Aorta (tissue), 5 donors: ENCODE data around the gene SMARCC2. TPM values are rescaled to one million over a fixed set of nuclear protein-coding genes. Genes with fewer than 3 reads are reported as not detected.
A peak's percentile ranks its signal among the peaks of the same experiment; 100 is the strongest.

Experiments
- ATAC-seq: fragments of 200-7000 bp; cut with Tn5 transposase; one replicate; pipeline ENCODE4 v1.9.1; 2022; ENCODE audit warnings: moderate library complexity; ENCODE audit not compliant: low FRiP score
- DNase-seq, 2 donors: peaks; one replicate each; pipeline ENCODE4 v3.0.0-alpha.2; 2020
- H3K27ac ChIP-seq, 2 donors: one replicate each; pipeline ENCODE4 v1.5.1; 2013; ENCODE audit warnings: low read length in 2 of 2, mild to moderate bottlenecking in 2 of 2, moderate library complexity in 2 of 2, control low read depth in 1 of 2, inconsistent platforms in 1 of 2, low read depth in 1 of 2
- H3K27me3 ChIP-seq, 2 donors: one replicate each; pipeline ENCODE4 v1.6.1; 2013; ENCODE audit warnings: control low read depth in 1 of 2, low read length in 1 of 2, mild to moderate bottlenecking in 1 of 2, moderate library complexity in 1 of 2; ENCODE audit not compliant: insufficient read depth in 2 of 2, control insufficient read depth in 1 of 2
- H3K36me3 ChIP-seq, 2 donors: one replicate each; pipeline ENCODE4 v1.6.1; 2013; ENCODE audit warnings: control low read depth in 1 of 2, low read length in 1 of 2, mild to moderate bottlenecking in 1 of 2; ENCODE audit not compliant: insufficient read depth in 2 of 2, control insufficient read depth in 1 of 2
- H3K4me1 ChIP-seq, 2 donors: one replicate each; pipeline ENCODE4 v1.6.1; 2013; ENCODE audit warnings: low read length in 2 of 2, control low read depth in 1 of 2, mild to moderate bottlenecking in 1 of 2, moderate library complexity in 1 of 2; ENCODE audit not compliant: insufficient read depth in 2 of 2, control insufficient read depth in 1 of 2
- H3K4me3 ChIP-seq, 2 donors: one replicate each; pipeline ENCODE4 v1.5.1; 2013; ENCODE audit warnings: low read length in 2 of 2, control low read depth in 1 of 2, mild to moderate bottlenecking in 1 of 2
- H3K9me3 ChIP-seq: one replicate; pipeline ENCODE4 v1.6.1; 2013; ENCODE audit warnings: mild to moderate bottlenecking, low read length; ENCODE audit not compliant: control insufficient read depth
- WGBS, 2 donors: extraction: QIAGEN DNeasy Blood & Tissue Kit; methylation state at CpG; one replicate each; pipeline ENCODE4 v1.1.7; 2013; 5-methylcytosine and 5-hydroxymethylcytosine counted together
- intact Hi-C, 2 donors: fragments of 100-400 bp; cut with DNase I; formaldehyde crosslinking; loops; one replicate each; pipeline versions ENCODE4 v1.14.2 to v1.15.0; 2022
- polyA plus RNA-seq, 2 donors: library from polyadenylated mRNA; stranded (reverse); fragments of 200-250 nt; gene quantifications; one replicate each; pipeline ENCODE4 v1.2.3, GENCODE V29; 2013
- total RNA-seq, 2 donors: library from RNA; stranded (reverse); fragmentation: NEBNext Ultra II Directional; extraction: Animal tissue kit (Norgen Biotek cat#: 25700); gene quantifications; one replicate each; pipeline ENCODE4 v1.2.1, GENCODE V29; 2021
- donor health status: healthy with polysubstance abuse.
- donor health status: Bipolar disorder and iron deficiency.
- donor health status: DM: no; HTN: no; CAD: no.
- donor health status: DM: no; HTN: no; CAD: no.
- donor health status: DM: yes; HTN: yes; CAD: no.

Gene SMARCC2
- total and polyA plus RNA-seq, 4 donors, result 45.0 to 140 (median 86.9) TPM

DNA sequence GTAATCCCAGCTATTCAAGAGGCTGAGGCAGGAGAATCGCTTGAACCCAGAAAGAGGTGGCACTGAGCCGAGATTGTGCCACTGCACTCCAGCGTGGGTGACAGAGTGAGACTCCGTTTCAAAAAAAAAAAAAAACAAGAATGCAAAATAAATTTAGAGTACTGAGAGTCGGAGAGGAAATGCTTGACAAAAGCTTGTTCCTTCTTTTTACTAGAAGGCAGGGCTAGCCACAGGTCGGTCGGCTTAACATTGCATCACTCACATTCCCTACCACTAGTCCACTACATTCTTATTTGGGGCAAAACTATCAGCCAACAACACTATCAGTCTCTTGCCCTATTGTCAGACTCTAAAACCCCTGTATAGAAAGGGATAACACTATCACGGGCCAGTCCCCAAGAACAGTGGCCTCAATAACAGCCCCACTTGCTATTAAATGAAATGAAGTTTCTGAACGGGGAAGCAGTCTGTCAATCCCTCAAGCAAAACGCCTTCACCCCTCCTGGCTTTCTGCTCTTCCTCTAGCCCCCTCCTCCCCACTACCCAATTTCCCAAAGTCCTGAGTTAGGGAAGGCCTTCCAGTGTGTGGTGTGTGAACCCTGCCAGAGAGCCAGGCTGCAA is 31.4 kb upstream of the SMARCC2 start:
- Histone ChIP-seq H3K27me3 (no peaks in the 10 kb centered on the region), H3K36me3 (peaks cover 0 to 2% of the 10 kb centered on the region in 2 donors), H3K27ac (peak overlapping the region; percentile 23 to 96), H3K4me1 (no peaks in the 10 kb centered on the region), H3K9me3 (no peaks in the 10 kb centered on the region), H3K4me3 (peak overlapping the region; percentile 60 to 74)
- WGBS, 2 donors, result 0 to 1% methylated on average over 10 of the region's 10 CpGs
- intact Hi-C loops, result loop anchor here in 1 of 2 donors (5.0 kb wide), 1 partner anchor 37 kb away; the partner anchor contains the start of gene ANKRD52
- DNase-seq, result no peak
- no peak for ATAC-seq

DNA sequence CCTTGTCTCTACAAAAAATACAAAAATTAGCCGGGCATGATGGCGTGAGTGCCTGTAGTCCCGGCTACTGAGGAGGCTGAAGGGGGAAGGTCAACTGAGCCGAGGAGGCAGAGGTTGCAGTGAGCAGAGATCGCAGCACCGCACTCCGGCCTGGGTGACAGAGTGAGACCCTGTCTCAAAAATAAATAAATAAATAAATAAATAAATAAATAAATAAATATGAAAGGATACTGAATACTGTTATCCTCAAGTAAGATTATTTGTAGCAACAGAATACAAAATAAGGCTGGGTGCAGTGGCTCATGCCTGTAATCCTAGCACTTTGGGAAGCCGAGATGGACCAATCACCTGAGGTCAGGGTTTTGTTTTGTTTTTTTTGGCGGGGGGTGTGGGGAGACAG is 30.6 kb upstream of the SMARCC2 start:
- H3K4me3 ChIP-seq, result no peak overlapping the region
- no peaks in the 10 kb centered on the region for H3K4me1 ChIP-seq
- no peaks in the 10 kb centered on the region for H3K27me3 ChIP-seq
- ATAC-seq (no peak), DNase-seq (no peak)
- peaks cover 0 to 2% of the 10 kb centered on the region in 2 donors for H3K36me3 ChIP-seq
- H3K9me3 ChIP-seq, result no peaks in the 10 kb centered on the region
- peak overlapping the region in 1 of 2 donors; percentile 50 for H3K27ac ChIP-seq
- intact Hi-C loops, result loop anchor here in 1 of 2 donors (5.0 kb wide), 1 partner anchor 37 kb away; the partner anchor contains the start of gene ANKRD52
- 82 to 84% methylated on average over 9 of the region's 9 CpGs for WGBS, 2 donors

DNA sequence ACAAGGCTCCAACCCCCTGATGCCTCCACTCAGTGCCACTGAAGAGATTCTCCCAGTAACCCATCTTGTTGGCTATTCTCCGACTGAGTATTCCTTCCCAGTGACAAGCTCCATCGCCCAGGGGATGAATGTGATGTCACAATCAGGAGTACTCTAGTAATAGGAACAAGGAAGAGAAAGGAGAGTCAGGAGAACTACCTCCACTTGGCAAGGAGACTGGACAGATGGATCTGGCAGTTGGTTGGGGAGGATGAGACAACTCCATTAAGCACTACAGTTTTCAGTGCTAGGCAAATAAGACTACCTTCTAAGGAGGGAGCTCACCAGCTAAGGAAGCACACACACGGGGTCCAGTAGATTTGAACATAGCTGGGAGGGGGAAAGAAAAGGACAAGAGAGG is 27.2 kb upstream of the SMARCC2 start:
- no peaks in the 10 kb centered on the region for H3K27me3 ChIP-seq
- H3K4me1 ChIP-seq, result no peaks in the 10 kb centered on the region
- intact Hi-C loops, result no loop called here
- peaks cover 0 to 7% of the 10 kb centered on the region in 2 donors for H3K36me3 ChIP-seq
- H3K4me3 ChIP-seq, result no peak overlapping the region
- H3K9me3 ChIP-seq, result no peaks in the 10 kb centered on the region
- ATAC-seq (no peak), DNase-seq (no peak)
- no peak overlapping the region for H3K27ac ChIP-seq
- WGBS, 2 donors, result 74 to 77% methylated on average over 3 of the region's 3 CpGs

DNA sequence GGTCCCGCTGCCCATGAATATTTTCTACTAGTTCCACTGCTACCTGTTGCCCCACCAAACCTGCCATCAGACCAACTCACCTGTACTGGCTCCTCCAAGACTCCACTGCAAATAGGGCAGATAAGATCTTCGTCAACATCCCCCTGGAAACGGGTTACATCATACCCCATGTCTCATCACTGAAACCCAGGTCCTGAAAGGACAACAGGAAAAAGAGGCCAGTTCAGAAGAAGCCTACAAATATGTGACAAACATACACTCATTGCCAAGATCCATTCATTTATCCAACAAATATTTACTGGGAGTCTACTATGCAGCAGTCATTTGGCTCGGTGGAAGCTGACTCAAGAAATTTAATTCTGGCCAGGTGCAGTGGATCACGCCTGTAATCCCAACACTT is 24.6 kb upstream of the SMARCC2 start:
- Histone ChIP-seq H3K27ac (no peak overlapping the region), H3K4me3 (no peak overlapping the region), H3K9me3 (no peaks in the 10 kb centered on the region), H3K36me3 (peaks cover 0 to 12% of the 10 kb centered on the region in 2 donors), H3K27me3 (no peaks in the 10 kb centered on the region), H3K4me1 (no peaks in the 10 kb centered on the region)
- ATAC-seq (no peak), DNase-seq (no peak)
- intact Hi-C loops, result no loop called here
- 82 to 86% methylated on average over 5 of the region's 5 CpGs for WGBS, 2 donors

DNA sequence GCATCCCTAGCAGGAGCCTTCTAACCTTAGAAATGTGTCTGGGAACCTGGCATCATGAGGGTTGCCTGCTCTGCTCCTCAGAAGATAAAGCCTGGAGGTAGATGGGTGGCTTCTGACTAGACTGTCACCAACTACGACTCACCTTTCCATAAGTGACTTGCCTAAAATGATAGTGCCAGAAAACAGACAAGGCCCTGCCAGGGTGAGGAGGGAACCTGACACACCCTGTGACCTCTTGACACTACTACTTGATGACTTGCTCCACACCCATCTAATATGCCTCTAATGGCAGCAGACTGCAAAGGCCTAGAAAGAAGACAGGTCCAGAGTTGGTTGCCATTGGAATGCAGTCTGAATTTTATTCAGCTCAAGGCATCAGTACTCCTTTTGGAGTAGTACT is 23.1 kb upstream of the SMARCC2 start:
- H3K27ac ChIP-seq, result no peak overlapping the region
- DNase-seq, result no peak
- intact Hi-C loops, result no loop called here
- 80 to 88% methylated on average over 1 of the region's 1 CpG for WGBS, 2 donors
- no peaks in the 10 kb centered on the region for H3K4me1 ChIP-seq
- H3K36me3 ChIP-seq, result peaks cover 2 to 17% of the 10 kb centered on the region in 2 donors
- H3K27me3 ChIP-seq, result no peaks in the 10 kb centered on the region
- H3K4me3 ChIP-seq, result no peak overlapping the region
- no peak for ATAC-seq
- no peaks in the 10 kb centered on the region for H3K9me3 ChIP-seq

DNA sequence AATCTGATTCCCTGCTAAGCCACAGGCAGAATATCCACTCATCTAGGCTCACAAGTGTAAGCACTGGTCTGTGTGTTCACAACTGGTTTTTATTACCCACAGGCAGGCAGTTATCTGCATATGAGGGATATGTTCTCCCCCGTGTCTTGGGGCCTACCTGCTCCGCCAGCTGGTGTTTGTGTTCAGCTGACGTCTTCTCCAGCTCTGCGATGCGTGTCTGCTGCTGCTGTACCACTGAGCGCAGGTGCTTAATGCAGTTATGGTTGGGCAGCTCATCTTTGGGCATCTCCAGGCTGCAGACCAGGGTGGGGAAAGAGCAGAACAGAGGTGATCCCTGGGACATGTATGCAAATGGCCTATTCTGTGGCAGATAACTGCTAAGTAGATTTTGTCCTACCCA is 18.7 kb upstream of the SMARCC2 start:
- DNase-seq (no peak), ATAC-seq (no peak)
- Histone ChIP-seq H3K27me3 (no peaks in the 10 kb centered on the region), H3K4me3 (no peak overlapping the region), H3K36me3 (peaks cover 7 to 20% of the 10 kb centered on the region in 2 donors), H3K9me3 (no peaks in the 10 kb centered on the region), H3K4me1 (no peaks in the 10 kb centered on the region), H3K27ac (no peak overlapping the region)
- 75 to 83% methylated on average over 6 of the region's 6 CpGs for WGBS, 2 donors
- intact Hi-C loops, result no loop called here

DNA sequence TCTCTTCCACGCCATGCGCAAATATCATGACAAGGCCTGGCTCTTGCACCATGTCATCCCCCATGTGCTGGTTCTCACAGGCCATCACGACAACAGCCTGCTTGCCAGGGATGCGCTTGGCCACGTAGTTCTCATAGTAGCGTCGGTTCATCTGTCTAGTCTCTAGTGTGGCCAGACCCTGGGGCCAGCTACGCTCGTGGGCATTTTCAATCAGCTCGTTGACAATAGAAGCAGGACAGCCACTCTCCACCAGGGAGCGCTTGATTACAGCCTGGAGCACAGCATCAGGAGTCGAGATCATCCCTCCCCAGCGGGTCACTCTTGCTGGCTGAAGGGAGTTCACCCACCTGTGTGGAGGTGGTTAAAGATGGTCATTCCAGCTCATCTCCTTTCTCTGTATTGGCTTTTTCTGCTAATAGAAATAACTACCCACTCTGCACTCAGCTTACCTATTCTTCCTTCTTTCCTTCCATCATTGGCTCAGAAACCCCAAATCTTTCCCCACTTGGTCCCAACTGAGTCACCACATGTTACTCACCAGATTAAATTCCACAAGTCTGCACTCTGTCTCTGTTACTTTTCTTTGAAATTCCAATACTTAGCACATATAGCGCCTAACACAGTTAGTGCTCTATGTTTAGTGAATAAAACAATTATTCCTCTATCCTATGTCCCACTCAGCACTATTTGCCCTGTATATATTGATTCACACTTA is 17.3 kb upstream of the SMARCC2 start:
- intact Hi-C loops, result loop anchor here in 1 of 2 donors (2.0 kb wide), 1 partner anchor 18 kb away; the partner anchor contains the start of gene NABP2
- 46 to 48% methylated on average over 14 of the region's 14 CpGs for WGBS, 2 donors
- DNase-seq (peak in 1 of 2 donors; percentile 69), ATAC-seq (peak; percentile 68)
- no peaks in the 10 kb centered on the region for H3K9me3 ChIP-seq
- H3K36me3 ChIP-seq, result peaks cover 7 to 16% of the 10 kb centered on the region in 2 donors
- H3K4me3 ChIP-seq, result no peak overlapping the region
- H3K4me1 ChIP-seq, result no peaks in the 10 kb centered on the region
- H3K27ac ChIP-seq, result no peak overlapping the region
- no peaks in the 10 kb centered on the region for H3K27me3 ChIP-seq

DNA sequence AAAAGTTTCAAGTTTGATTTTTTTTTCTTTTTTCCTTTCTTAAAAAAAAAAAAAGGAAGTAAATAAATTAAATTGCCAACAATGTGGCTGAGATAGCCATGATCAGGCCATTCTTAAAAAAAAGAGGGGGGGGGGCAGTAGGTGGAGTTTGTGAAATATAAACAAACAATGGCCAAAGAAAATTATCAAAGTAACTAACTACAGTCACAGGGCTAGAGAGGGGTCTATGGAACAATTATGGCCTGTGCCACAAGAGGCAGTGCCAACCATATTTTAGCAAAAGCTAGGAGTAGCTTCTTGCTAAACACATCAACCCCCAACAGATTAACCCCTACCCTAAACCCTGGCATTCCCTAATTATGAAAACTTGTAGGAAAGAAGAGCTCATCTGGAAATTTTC is 16.2 kb upstream of the SMARCC2 start:
- Histone ChIP-seq H3K4me1 (no peaks in the 10 kb centered on the region), H3K36me3 (peaks cover 7 to 16% of the 10 kb centered on the region in 2 donors), H3K9me3 (no peaks in the 10 kb centered on the region), H3K27me3 (no peaks in the 10 kb centered on the region), H3K4me3 (no peak overlapping the region), H3K27ac (peak overlapping the region in 1 of 2 donors; percentile 15)
- DNase-seq (no peak), ATAC-seq (no peak)
- intact Hi-C loops, result no loop called here

DNA sequence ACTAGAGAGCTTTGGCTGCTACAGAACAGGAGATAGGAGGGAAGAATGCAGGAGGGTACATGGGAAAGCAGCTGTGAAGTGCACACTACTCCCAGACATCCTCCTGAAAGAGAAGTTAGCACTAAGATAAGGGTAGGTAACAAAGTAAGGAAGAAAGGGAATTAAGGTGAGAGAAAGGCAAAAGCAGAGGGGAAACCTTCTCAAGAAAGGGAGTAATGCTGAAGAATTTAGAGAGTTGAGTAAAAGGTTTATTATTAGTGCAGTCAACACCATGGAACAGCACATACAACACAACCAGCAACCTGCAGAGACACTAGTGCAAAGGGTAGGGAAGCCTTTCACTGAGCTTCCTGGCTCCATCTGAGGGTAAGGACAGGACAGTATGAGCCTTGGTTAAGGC is 15.0 kb upstream of the SMARCC2 start:
- H3K4me1 ChIP-seq, result no peaks in the 10 kb centered on the region
- no peak for DNase-seq
- H3K27me3 ChIP-seq, result no peaks in the 10 kb centered on the region
- no peak overlapping the region for H3K4me3 ChIP-seq
- intact Hi-C loops, result no loop called here
- H3K27ac ChIP-seq, result no peak overlapping the region
- H3K36me3 ChIP-seq, result peaks cover 7 to 11% of the 10 kb centered on the region in 2 donors
- ATAC-seq, result no peak
- no peaks in the 10 kb centered on the region for H3K9me3 ChIP-seq
